HFF-Myc (cell line): ENCODE data around the gene UHRF1.
A peak's percentile ranks its signal among the peaks of the same experiment; 100 is the strongest.

ENCODE experiments used
- DNase-seq: peaks from one replicate; pipeline ENCODE4 v3.0.0-alpha.2; 2011; ENCODE audit warnings: low read depth; ENCODE audit errors: extremely low read depth
- H3K4me3 ChIP-seq: replicated peaks from 2 replicates; pipeline ENCODE4 v1.5.1; 2011; ENCODE audit warnings: low read depth, mild to moderate bottlenecking, control low read depth, low read length
- TF ChIP-seq, protein P1 (sequence below): IDR thresholded peaks from 2 replicates; pipeline ENCODE4 v1.5.1; 2012; ENCODE audit warnings: mild to moderate bottlenecking, low read depth, low read length, control low read depth; ENCODE audit errors: missing control alignments

Gene UHRF1

DNA sequence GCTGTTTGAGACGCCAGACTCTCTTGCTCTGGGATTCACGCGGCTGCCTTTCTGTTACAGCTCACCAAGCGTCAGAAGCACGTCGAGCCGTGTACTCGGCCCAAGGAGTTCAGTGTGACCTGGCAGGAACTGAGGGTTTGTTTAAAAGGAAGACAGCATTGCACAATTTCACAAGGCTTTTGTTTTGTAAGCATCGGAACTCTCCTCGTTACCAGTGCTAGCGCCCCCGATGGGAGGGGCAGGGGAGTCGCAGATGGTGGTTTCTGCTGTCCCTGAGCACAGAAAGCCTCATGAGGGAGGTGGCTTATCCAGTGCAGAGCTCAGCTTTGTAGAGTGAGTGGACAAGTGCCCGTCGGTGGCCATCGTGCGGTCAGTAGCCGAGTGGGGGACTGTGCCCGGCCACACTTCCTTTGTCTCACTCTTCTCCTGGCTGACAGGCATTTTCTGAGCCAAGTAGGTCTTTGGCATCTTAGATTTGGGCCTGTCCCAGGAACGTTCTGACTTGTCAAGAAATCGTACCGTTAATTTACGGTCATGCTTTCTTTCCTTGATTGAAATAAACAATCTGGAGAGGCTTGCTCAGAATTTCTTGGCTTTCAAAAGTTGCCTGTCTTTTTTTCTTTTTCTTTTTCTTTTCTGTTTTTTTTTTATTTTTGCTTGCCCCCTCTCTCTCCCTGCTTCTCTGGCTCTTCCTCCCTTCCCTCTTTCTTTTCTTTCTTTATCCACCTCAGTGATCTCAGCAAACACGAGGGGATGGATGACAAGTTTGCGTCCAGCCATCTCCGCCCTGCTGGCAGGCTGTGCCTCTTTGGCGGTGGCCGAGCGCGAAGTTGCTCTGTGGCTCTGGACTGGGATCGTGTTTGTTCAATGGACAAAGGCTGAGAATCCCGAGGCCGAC is 67.3 kb downstream of the UHRF1 start:
- DNase-seq: peak; percentile 90
- H3K4me3 ChIP-seq: 0 out of 2 replicates have a peak overlapping the region, but pooled peaks have one; percentile 1
- TF ChIP-seq, protein P1, sequence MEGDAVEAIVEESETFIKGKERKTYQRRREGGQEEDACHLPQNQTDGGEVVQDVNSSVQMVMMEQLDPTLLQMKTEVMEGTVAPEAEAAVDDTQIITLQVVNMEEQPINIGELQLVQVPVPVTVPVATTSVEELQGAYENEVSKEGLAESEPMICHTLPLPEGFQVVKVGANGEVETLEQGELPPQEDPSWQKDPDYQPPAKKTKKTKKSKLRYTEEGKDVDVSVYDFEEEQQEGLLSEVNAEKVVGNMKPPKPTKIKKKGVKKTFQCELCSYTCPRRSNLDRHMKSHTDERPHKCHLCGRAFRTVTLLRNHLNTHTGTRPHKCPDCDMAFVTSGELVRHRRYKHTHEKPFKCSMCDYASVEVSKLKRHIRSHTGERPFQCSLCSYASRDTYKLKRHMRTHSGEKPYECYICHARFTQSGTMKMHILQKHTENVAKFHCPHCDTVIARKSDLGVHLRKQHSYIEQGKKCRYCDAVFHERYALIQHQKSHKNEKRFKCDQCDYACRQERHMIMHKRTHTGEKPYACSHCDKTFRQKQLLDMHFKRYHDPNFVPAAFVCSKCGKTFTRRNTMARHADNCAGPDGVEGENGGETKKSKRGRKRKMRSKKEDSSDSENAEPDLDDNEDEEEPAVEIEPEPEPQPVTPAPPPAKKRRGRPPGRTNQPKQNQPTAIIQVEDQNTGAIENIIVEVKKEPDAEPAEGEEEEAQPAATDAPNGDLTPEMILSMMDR: peak; percentile 67

DNA sequence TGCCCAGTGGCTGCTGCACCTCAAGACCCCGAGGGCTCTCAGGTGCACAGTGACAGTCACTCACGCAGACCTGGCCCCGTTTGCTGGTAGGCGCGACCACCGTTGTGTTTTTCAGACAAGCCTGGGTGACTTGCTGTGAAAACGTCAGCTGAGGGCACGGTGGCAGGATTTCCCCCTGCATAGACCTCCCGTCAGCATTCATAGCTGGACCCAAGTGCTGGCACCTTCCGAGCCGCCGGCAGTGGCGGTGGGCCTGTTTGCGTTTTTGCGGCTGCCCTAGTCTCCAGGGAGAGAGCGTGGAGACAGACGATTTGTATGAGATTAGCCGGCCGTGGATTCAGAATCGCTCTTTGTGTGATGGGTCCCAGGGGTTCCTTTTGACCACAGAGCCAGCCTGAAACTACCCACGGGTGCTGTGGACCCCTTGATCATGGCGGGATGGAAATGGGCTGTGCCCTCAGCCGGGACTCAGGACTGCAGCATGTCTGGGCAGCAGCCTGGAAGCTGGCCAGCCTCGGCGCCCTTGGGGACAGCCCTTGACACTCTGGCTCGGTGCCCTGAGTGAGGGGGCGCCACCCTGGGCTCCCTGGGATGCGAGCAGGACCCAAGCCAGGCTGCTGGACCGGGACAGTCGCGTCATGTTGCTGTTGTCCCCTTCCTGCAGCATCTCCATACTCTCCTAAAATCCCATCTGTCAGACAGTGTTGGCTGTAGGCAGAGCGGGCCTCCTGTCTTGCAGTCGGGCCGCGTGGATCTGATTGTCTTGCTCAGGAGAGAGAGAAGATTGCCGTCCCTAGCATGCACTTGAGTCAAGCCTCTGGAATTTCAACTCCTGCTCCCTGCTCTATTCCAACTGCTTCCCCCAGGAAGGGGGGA is 68.2 kb downstream of the UHRF1 start:
- DNase-seq: peak; percentile 74
- TF ChIP-seq, protein P1: no peak
- peak overlapping the region; percentile 11; the same call in 1 of the 2 replicates for H3K4me3 ChIP-seq

DNA sequence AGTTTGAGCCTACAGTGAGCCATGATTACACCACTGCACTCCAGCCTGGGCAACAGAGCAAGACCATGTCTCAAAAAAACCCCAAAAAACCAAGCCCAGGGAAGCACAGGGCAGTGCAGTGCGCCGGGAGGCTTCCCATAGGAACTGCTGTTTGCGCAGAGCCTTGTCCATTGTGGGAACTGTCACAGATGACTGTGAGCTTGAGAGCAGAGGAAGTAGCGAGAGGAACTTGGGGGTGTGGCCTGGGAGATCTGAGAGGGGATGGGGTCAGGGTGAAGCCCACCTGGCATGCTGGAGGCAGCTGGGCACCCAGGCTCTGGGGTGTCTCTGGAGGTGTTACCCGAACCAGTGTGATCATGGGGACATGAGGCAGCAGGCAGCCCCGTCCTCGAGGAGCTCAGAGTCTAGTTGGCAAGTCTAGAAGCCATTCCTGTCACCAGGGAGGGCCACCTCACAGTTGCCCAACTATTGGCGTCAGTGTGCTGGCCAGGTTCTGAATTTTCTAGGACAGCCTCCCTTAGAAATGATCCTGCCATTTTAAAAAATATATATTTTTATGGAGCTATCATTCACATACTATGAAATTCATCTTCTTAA is 70.0 kb downstream of the UHRF1 start:
- DNase-seq: no peak
- TF ChIP-seq, protein P1: no peak
- H3K4me3 ChIP-seq: no peak overlapping the region

DNA sequence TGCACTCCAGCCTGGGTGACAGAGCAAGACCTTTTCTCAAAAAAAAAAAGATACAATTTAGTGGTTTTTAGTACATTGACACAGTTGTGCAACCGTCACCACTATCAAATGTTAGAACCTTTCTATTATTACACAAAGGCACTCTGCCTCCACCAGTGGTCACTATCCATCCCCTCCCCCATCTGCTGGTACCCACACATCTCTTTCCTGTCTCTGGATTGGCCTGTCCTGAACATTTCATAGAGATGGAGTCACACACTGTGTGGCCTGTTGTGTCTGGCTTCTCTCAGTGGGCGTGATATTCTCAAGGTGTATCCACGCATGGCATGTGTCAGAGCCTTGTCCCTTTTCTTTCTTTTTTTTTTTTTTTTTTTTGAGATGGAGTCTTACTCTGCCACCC is 70.8 kb downstream of the UHRF1 start:
- DNase-seq: no peak
- H3K4me3 ChIP-seq: no peak overlapping the region
- TF ChIP-seq, protein P1: no peak

DNA sequence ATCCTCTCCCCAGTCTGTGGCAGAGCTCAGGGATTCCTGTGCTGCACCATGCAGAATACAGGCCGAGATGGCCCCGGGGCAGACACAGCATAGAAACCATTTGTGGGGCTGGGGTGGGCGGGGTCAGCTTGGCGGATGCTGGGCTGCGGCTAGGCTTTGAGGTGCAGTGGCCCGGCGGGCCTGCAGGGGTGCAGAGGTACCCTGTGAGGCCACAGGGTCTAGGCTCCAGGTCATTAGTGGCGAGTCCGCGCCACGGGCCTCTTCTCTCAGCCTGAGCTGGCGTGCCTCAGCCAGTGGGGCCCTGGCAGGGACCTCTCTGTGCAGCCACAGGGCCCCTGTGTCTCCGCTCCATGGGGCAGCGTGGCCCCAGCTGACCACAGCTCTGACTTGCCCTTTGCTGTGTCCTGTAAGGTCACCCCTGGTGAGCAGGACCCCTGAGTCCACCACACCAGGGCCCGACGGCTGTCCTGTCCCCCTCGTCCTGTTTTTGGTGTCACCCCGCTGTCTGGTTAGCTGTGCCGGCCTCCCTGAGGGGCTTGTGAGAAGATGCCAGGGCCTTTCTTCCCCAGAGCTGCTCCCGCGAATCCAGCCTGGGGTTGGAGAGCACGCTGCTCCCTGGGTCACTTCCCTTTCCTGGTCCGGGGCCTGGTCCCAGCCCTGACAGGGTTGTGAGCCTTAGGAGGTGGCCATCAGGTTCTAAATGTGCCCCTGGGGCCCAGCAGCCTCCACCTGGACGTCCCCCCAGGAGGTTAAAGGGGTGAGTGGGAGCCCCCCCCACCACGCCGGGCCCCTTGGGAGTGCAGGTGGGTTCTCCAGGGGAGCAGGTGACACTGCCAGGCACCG is 71.8 kb downstream of the UHRF1 start:
- TF ChIP-seq, protein P1: no peak
- DNase-seq: no peak
- no peak overlapping the region for H3K4me3 ChIP-seq

DNA sequence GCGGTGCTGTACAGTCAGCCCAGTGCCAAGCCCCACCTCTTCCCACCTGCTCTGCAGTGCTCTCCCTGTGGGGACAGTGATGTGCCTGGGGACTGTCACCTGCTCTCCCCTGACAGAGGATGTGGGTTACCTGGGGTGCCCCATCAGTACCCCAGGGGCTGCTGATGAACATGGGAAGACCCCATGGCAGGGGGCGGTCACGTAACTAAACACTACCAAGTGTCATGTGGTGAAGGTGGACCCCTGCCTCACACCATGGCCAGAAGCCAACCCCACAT is 72.3 kb downstream of the UHRF1 start:
- no peak for DNase-seq
- no peak overlapping the region for H3K4me3 ChIP-seq
- TF ChIP-seq, protein P1: no peak
